Neural progenitor cell (in vitro differentiated cells): ENCODE data around the gene SCN10A. TPM values are rescaled to one million over a fixed set of nuclear protein-coding genes. Genes with fewer than 3 reads are reported as not detected.
A peak's percentile ranks its signal among the peaks of the same experiment; 100 is the strongest.

Source experiments
- DNase-seq: peaks from one replicate; pipeline ENCODE4 v3.0.0-alpha.2; 2016; ENCODE audit warnings: low spot score
- H2AFZ ChIP-seq: fragments of 200-600 bp; sonication (generic); replicated peaks from 2 replicates; pipeline ENCODE4 v1.6.1; 2016; ENCODE audit warnings: antibody characterized with exemption
- H3F3A ChIP-seq: fragments of 200-600 bp; sonication (generic); 2 replicates; pipeline ENCODE4 v1.6.1; 2016; ENCODE audit warnings: antibody characterized with exemption, low read depth
- H3K27ac ChIP-seq: fragments of 200-600 bp; sonication (generic); 2 replicates; pipeline ENCODE4 v1.5.1; 2016; ENCODE audit warnings: mild to moderate bottlenecking
- H3K27me3 ChIP-seq: fragments of 200-600 bp; sonication (generic); 2 replicates; pipeline ENCODE4 v1.6.1; 2016; ENCODE audit warnings: mild to moderate bottlenecking, moderate library complexity
- H3K36me3 ChIP-seq: fragments of 200-600 bp; sonication (generic); 2 replicates; pipeline ENCODE4 v1.5.1; 2016
- H3K4me1 ChIP-seq: fragments of 200-600 bp; sonication (generic); 2 replicates; pipeline ENCODE4 v1.6.1; 2016; ENCODE audit warnings: mixed run types
- H3K4me2 ChIP-seq: fragments of 200-600 bp; sonication (generic); 2 replicates; pipeline ENCODE4 v1.6.1; 2016
- H3K4me3 ChIP-seq: fragments of 200-600 bp; sonication (generic); 2 replicates; pipeline ENCODE4 v1.5.1; 2016
- H3K79me2 ChIP-seq: fragments of 200-600 bp; sonication (generic); 2 replicates; pipeline ENCODE4 v1.6.1; 2016; ENCODE audit warnings: low read depth
- H3K9ac ChIP-seq: fragments of 200-600 bp; sonication (generic); 2 replicates; pipeline ENCODE4 v1.6.1; 2016
- H3K9me3 ChIP-seq: fragments of 200-600 bp; sonication (generic); 2 replicates; pipeline ENCODE4 v1.5.1; 2016; ENCODE audit warnings: low read depth
- H4K20me1 ChIP-seq: fragments of 200-600 bp; sonication (generic); 2 replicates; pipeline ENCODE4 v1.6.1; 2016; ENCODE audit warnings: low read depth
- H3K27ac Mint-ChIP-seq: 3 replicates; pipeline ENCODE4 v1.8.0; 2021; ENCODE audit warnings: mixed read lengths
- H3K27me3 Mint-ChIP-seq: 2 replicates; pipeline ENCODE4 v1.8.0; 2022; ENCODE audit warnings: low read depth, mild to moderate bottlenecking, inconsistent platforms, moderate library complexity, mixed read lengths; ENCODE audit not compliant: insufficient read depth
- H3K36me3 Mint-ChIP-seq: 3 replicates; pipeline ENCODE4 v1.8.0; 2021; ENCODE audit warnings: mixed read lengths
- H3K4me1 Mint-ChIP-seq: 3 replicates; pipeline ENCODE4 v1.8.0; 2021; ENCODE audit warnings: mixed read lengths
- H3K4me3 Mint-ChIP-seq: 3 replicates; pipeline ENCODE4 v1.8.0; 2021; ENCODE audit warnings: mild to moderate bottlenecking, moderate library complexity, mixed read lengths
- H3K9me3 Mint-ChIP-seq: 3 replicates; pipeline ENCODE4 v1.8.0; 2020; ENCODE audit warnings: mixed read lengths
- CTCF ChIP-seq: fragments of 200-600 bp; sonication (generic); IDR thresholded peaks from 2 replicates; pipeline ENCODE4 v1.5.1; 2017; ENCODE audit warnings: antibody characterized with exemption, mild to moderate bottlenecking
- EZH2 ChIP-seq: fragments of 200-600 bp; sonication (generic); IDR thresholded peaks from 2 replicates; pipeline ENCODE4 v1.6.1; 2017; ENCODE audit warnings: antibody characterized with exemption, mild to moderate bottlenecking, moderate library complexity
- EZH2phosphoT487 ChIP-seq: fragments of 200-600 bp; sonication (generic); IDR thresholded peaks from 2 replicates; pipeline ENCODE4 v1.6.1; 2017; ENCODE audit warnings: antibody characterized with exemption
- total RNA-seq: library from RNA; depleted of rRNA; stranded (reverse); fragments of >200 nt; gene quantifications from 2 replicates; pipeline ENCODE4 v1.2.3, GENCODE V29; 2015; ENCODE audit warnings: low replicate concordance

Gene SCN10A
- not detected in 2 replicates for total RNA-seq

DNA sequence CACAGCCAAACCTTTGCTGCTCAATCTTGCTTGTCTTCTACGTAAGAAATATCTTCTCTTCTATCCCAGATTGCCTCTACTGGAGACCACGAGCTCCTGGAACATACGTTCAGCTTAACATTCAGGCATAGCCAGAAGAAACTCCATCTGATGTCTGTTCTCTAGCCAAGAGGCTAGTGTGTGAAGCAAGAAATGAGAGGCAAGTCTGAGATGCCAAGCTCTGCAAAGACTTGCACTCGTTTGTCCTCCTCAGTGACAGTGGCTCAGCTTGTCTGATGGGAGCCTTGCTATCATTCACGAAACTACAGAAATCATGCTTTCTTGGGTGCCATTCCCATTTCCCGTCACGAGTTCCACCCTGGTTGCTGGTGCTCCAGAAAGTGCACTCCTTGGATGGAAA lies at the start of gene SCN10A:
SCN10A (minus strand) TSS at position 192 of the 400 bp plus-strand sequence. CDS start 22,207 bp downstream, outside the sequence.
- no peaks in the 10 kb centered on the region for H3K79me2 ChIP-seq
- no peak within 1 kb of the TSS for H2AFZ ChIP-seq
- no peaks in the 10 kb centered on the region for H3K36me3 ChIP-seq
- no peak within 1 kb of the TSS for H3K27ac Mint-ChIP-seq
- no peak within 1 kb of the TSS for H3K9ac ChIP-seq
- H3K36me3 Mint-ChIP-seq = no peaks in the 10 kb centered on the region
- H4K20me1 ChIP-seq = no peaks in the 10 kb centered on the region
- no peak for DNase-seq
- H3K4me3 ChIP-seq = no peak within 1 kb of the TSS
- no peaks in the 10 kb centered on the region for H3K9me3 ChIP-seq
- H3K9me3 Mint-ChIP-seq = no peaks in the 10 kb centered on the region
- peaks cover 6% of the 10 kb centered on the region for H3K27me3 Mint-ChIP-seq
- H3K4me2 ChIP-seq = no peak within 1 kb of the TSS
- no peaks in the 10 kb centered on the region for H3K4me1 Mint-ChIP-seq
- TF ChIP-seq EZH2 = no peak
- no peak for TF ChIP-seq EZH2phosphoT487
- TF ChIP-seq CTCF = no peak
- H3F3A ChIP-seq = no peaks in the 10 kb centered on the region
- no peak within 1 kb of the TSS for H3K27ac ChIP-seq
- no peaks in the 10 kb centered on the region for H3K27me3 ChIP-seq
- no peak within 1 kb of the TSS for H3K4me3 Mint-ChIP-seq
- H3K4me1 ChIP-seq = no peaks in the 10 kb centered on the region

- H3K27ac Mint-ChIP-seq = no peak overlapping the region
- H3K4me2 ChIP-seq = no peak overlapping the region
- H3K27me3 Mint-ChIP-seq = no peaks in the 10 kb centered on the region
- TF ChIP-seq EZH2phosphoT487 (no peak), EZH2 (no peak), CTCF (no peak)
- no peaks in the 10 kb centered on the region for H3K36me3 ChIP-seq
- no peak overlapping the region for H3K9ac ChIP-seq
- H3K4me1 Mint-ChIP-seq = peaks cover 7% of the 10 kb centered on the region
- H3K27me3 ChIP-seq = no peaks in the 10 kb centered on the region
- DNase-seq = no peak
- no peak overlapping the region for H3K4me3 ChIP-seq
- H3F3A ChIP-seq = no peaks in the 10 kb centered on the region
- no peak overlapping the region for H3K4me3 Mint-ChIP-seq
- H3K9me3 ChIP-seq = no peaks in the 10 kb centered on the region
- H3K27ac ChIP-seq = no peak overlapping the region
- no peaks in the 10 kb centered on the region for H4K20me1 ChIP-seq
- no peaks in the 10 kb centered on the region for H3K79me2 ChIP-seq
- no peaks in the 10 kb centered on the region for H3K4me1 ChIP-seq
- H2AFZ ChIP-seq = no peak overlapping the region
- H3K36me3 Mint-ChIP-seq = no peaks in the 10 kb centered on the region
- no peaks in the 10 kb centered on the region for H3K9me3 Mint-ChIP-seq
Observed at GRCh38 chr3:38853011-38853410, 37.0 kb upstream of the SCN10A start.

- H3K27ac ChIP-seq = no peak overlapping the region
- no peaks in the 10 kb centered on the region for H3K79me2 ChIP-seq
- Mint-ChIP-seq H3K4me1 (peaks cover 3% of the 10 kb centered on the region), H3K4me3 (no peak overlapping the region), H3K36me3 (no peaks in the 10 kb centered on the region), H3K27ac (no peak overlapping the region), H3K27me3 (peaks cover 7% of the 10 kb centered on the region), H3K9me3 (no peaks in the 10 kb centered on the region)
- H3F3A ChIP-seq = no peaks in the 10 kb centered on the region
- no peaks in the 10 kb centered on the region for H3K27me3 ChIP-seq
- no peaks in the 10 kb centered on the region for H3K9me3 ChIP-seq
- H3K9ac ChIP-seq = no peak overlapping the region
- no peak overlapping the region for H2AFZ ChIP-seq
- H3K4me2 ChIP-seq = no peak overlapping the region
- no peaks in the 10 kb centered on the region for H4K20me1 ChIP-seq
- peak; percentile 62 for DNase-seq
- no peaks in the 10 kb centered on the region for H3K36me3 ChIP-seq
- no peaks in the 10 kb centered on the region for H3K4me1 ChIP-seq
- H3K4me3 ChIP-seq = no peak overlapping the region
- TF ChIP-seq EZH2phosphoT487 (no peak), CTCF (peak; percentile 59)
Observed at GRCh38 chr3:38843898-38844297, 27.9 kb upstream of the SCN10A start.
